Renal cortex interstitium (tissue), 11 donors: Measurements from ENCODE around the gene TM4SF4. TPM values are rescaled to one million over a fixed set of nuclear protein-coding genes. Genes with fewer than 3 reads are reported as not detected.

ENCODE experiments used
- DNase-seq, 11 donors: peaks; one replicate each; pipeline ENCODE4 v3.0.0-alpha.2; 2013; ENCODE audit warnings: low read depth in 9 of 11, low spot score in 4 of 11; ENCODE audit errors: extremely low read depth in 1 of 11
- polyA plus RNA-seq, 3 donors: library from polyadenylated mRNA; unstranded; fragments of 120-200 nt; gene quantifications; one replicate each; pipeline ENCODE4 v1.2.1, GENCODE V29; 2013; ENCODE audit not compliant: insufficient read length in 3 of 3

The TM4SF4 gene
- polyA plus RNA-seq, 3 donors: 2.5 to 4.2 (median 3.2) TPM

GRCh38 chr3:149475451-149476060 lies 1.1 kb downstream of the TM4SF4 start:
- DNase-seq: no peak

DNA sequence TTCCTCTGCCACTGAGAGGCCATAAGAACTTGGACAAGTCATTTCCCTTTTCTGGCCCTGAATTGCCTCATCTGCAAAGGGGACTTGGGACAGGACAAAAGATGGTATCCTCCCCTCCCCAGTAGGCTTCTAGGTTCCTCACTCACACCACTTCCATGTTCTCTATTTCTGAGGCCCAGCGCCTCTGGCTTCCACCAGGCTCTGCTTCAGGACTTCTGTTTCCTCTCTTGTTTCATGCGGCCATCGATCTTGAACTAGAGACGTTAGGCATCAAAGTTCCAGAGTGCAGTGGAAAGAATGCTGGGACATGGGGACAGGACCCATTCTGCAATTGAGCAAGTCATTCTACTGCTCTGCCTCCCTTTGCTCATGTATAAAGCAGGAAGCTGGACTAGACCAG lies 1.7 kb downstream of the TM4SF4 start:
- no peak for DNase-seq

- DNase-seq: peak in 2 of 11 donors; percentile 16 to 25
Observed at GRCh38 chr3:149479621-149480325, 5.3 kb downstream of the TM4SF4 start.

DNA sequence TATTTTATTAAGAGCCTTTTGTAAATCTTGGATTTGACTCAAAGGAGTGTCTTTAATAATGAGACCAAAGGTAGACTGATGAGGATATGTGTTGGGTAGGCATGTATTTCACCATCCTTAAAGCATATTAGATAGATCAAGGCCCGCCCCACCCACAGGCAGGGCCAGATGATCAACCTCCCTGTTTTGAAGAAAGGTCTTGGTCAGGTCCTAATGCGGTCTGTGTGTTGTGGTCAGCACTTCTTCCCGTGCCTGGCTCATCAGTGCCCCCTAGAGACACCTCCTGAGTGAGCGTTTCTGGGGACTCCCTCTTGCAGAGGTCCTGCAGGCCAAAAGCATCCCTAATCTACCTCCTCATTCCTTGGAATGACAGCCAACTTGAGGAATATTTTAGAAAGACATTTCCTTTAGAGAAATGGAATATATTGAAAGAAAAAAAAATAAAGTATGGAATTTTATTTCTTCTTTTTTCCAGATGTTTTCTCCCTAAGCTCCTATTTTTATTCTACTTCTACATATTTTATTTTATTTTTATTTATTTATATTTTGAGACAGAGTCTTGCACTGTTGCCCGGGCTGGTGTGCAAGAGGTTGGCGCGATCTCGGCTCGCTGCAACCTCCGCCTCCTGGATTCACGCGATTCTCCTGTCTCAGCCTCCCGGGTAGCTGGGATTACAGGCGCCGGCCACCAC lies 6.0 kb downstream of the TM4SF4 start:
- DNase-seq: peak in 10 of 11 donors; percentile 44 to 83 (median 66)

- no peak for DNase-seq
Observed at GRCh38 chr3:149481056-149481455, 6.6 kb downstream of the TM4SF4 start.

DNA sequence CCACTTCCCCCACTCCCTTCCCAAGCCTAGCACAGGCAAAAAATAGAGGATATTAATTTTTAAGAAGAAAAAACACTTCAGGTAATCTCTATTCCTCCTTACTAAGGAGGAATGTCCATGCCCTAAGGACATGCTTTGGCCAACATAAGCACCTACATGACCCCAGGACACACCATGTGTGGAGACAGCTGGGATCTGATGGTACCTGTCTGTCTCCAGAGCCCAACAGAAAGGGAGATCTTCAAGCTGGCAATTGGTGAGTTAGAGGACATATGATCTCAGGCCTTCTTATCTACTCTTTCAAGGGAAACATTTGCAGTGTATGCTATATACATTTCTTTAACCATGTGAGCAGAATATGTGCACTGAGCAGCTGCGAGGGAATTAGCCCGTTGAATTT lies 7.0 kb downstream of the TM4SF4 start:
- DNase-seq: no peak

DNA sequence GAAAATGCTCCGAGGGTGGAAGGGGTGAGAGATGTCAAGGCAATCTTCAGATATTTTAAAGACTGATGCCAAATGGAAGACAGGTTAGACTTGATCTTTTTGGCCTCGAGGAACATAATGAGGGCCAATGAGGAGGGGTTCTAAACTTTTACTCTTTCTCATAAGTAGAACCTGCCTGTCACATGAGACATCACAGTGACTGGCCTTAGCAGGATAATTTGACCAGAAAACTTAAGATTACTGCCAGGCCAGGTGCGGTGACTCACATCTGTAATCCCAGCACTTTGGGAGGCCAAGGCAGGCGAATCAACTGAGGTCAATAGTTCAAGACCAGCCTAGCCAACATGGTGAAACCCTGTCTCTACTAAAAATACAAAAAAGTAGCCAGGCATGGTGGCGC lies 12.2 kb downstream of the TM4SF4 start:
- no peak for DNase-seq

- DNase-seq: no peak
Observed at GRCh38 chr3:149487598-149488197, 13.2 kb downstream of the TM4SF4 start.

- no peak for DNase-seq
Observed at GRCh38 chr3:149489060-149489690, 14.7 kb downstream of the TM4SF4 start.

- no peak for DNase-seq
Observed at GRCh38 chr3:149490260-149490971, 15.9 kb downstream of the TM4SF4 start.

DNA sequence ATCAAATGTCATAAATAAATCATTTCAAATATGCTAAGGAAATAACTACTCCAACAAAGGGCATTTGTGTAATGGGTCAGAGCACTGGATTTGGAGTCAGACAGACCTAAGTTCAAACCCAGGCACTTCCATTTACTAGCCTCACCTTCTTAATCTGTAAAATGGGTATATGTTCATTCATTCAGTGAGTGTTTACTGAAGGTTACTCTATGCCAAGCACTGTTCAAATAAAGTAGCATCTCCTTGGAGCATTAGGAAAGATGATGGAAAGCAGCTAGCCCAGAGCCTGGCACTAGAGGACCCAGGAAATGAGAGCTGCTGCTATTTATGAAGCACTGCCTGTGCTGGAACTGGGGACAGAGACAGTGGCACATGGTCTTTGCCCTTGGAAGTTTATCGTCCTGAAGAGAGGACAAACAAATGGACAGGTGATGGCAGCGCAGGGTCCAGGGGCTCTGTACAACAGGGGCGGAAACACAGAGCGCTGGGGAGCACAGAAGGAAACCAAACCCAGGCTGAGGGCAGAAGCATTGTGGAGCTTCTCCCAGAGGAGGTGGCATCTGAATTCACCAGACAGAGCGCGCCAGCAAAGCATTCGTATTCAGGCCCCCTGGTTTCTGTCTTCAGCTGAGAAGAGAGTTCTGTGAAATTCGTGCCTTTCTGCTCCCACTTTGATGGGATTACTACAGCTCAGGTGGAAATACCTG lies 19.0 kb downstream of the TM4SF4 start:
- DNase-seq: no peak

GRCh38 chr3:149494022-149494758 lies 19.7 kb downstream of the TM4SF4 start:
- peak in 10 of 11 donors; percentile 38 to 64 (median 51) for DNase-seq

- DNase-seq: no peak
Observed at GRCh38 chr3:149494759-149495580, 20.5 kb downstream of the TM4SF4 start.

- no peak for DNase-seq
Observed at GRCh38 chr3:149495581-149496125, 21.2 kb downstream of the TM4SF4 start.

DNA sequence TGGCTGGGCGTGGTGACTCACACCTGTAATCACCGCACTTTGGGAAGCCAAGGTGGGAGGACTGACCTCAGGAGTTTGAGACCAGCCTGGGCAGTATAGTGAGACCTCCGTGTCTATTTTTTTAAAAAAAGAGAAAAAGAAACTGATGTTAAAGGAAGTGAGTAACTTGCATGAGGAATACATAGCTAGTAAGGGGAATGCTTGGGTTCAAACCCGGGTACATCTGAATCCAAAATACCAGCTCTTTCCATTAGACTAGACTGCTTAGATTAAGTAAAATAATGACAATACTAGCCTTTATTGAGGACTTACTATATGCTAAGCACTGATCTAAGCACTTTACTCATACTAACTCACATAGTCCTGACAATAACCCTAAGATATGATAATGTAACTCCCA lies 22.4 kb downstream of the TM4SF4 start:
- no peak for DNase-seq

DNA sequence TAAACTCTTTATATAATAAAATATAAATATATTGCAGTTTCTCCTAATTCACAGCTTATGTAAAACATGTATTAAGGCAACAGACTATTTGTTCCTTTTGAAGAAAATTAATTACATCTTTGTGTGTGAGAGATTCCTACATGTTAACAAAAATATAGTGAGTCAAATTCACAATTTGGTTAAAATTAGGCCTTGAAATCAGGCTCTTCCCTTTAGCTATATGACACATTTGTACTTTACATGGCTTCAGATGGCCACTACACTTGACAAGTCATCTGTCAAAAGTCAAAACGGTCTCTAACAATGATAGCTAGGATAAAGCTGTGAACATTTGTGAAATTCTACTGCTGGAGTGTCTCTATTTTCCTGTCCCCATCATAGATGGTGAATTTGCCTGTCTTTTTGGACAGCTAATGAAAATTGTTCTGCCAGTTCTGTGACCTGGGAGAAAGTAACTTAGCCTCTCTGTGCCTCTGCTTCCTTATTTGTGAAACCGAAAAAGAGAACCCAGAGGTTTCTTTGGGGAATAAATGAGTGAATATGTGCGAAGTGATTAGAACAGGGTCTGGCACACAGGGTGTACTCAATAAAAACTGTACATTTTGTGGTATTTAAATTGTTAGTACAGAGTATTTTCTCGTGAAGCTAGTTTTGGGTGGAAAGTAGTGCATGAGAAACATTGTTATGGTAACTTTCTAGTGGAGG lies 23.6 kb downstream of the TM4SF4 start:
- DNase-seq: no peak
